HepG2 (cell line): ENCODE data around the gene FRAS1.

ENCODE experiments used
- DPF2 ChIP-seq: sonication (generic); formaldehyde crosslinking; IDR thresholded peaks from 2 replicates; pipeline ENCODE4 v1.4.0; 2020; ENCODE audit warnings: mild to moderate bottlenecking, low read depth, missing genetic modification reagents, borderline replicate concordance
- DZIP1 ChIP-seq: sonication (generic); formaldehyde crosslinking; IDR thresholded peaks from 2 replicates; pipeline ENCODE4 v1.5.0; 2020; ENCODE audit warnings: mild to moderate bottlenecking, missing genetic modification reagents
- PATZ1 ChIP-seq: sonication (generic); formaldehyde crosslinking; IDR thresholded peaks from 2 replicates; pipeline ENCODE4 v1.4.0; 2020; ENCODE audit warnings: missing genetic modification reagents
- TEAD2 ChIP-seq: sonication (generic); formaldehyde crosslinking; IDR thresholded peaks from 2 replicates; pipeline ENCODE4 v1.9.0; 2021; ENCODE audit warnings: missing genetic modification reagents
- TP53 ChIP-seq: sonication (generic); formaldehyde crosslinking; conservative IDR thresholded peaks from 2 replicates; pipeline ENCODE4 v1.4.0; 2020; ENCODE audit warnings: missing genetic modification reagents
- ZNF232 ChIP-seq: sonication (generic); formaldehyde crosslinking; IDR thresholded peaks from 2 replicates; pipeline ENCODE4 v1.4.0; 2020; ENCODE audit warnings: missing genetic modification reagents, borderline replicate concordance
- ZNF317 ChIP-seq: sonication (generic); formaldehyde crosslinking; IDR thresholded peaks from 2 replicates; pipeline ENCODE4 v1.5.0; 2020; ENCODE audit warnings: mild to moderate bottlenecking, missing genetic modification reagents
- ZNF329 ChIP-seq: sonication (generic); formaldehyde crosslinking; IDR thresholded peaks from 2 replicates; pipeline ENCODE4 v1.9.0; 2021; ENCODE audit warnings: low read depth, mild to moderate bottlenecking, missing genetic modification reagents
- ZNF549 ChIP-seq: sonication (generic); formaldehyde crosslinking; IDR thresholded peaks from 2 replicates; pipeline ENCODE4 v1.5.0; 2020; ENCODE audit warnings: missing genetic modification reagents
- ZNF709 ChIP-seq: sonication (generic); formaldehyde crosslinking; IDR thresholded peaks from 2 replicates; pipeline ENCODE4 v1.5.0; 2020; ENCODE audit warnings: mild to moderate bottlenecking, missing genetic modification reagents
- ZNF839 ChIP-seq: sonication (generic); formaldehyde crosslinking; IDR thresholded peaks from 2 replicates; pipeline ENCODE4 v1.4.0; 2020; ENCODE audit warnings: missing genetic modification reagents, mild to moderate bottlenecking, borderline replicate concordance
- TF ChIP-seq, protein P1 (sequence below): sonication (generic); formaldehyde crosslinking; IDR thresholded peaks from 2 replicates; pipeline ENCODE4 v1.5.0; 2020; ENCODE audit warnings: mild to moderate bottlenecking, missing genetic modification reagents, moderate library complexity
- TF ChIP-seq, protein P2 (sequence below): sonication (generic); formaldehyde crosslinking; IDR thresholded peaks from 2 replicates; pipeline ENCODE4 v1.4.0; 2020; ENCODE audit warnings: missing genetic modification reagents, mild to moderate bottlenecking, borderline replicate concordance

DNA sequence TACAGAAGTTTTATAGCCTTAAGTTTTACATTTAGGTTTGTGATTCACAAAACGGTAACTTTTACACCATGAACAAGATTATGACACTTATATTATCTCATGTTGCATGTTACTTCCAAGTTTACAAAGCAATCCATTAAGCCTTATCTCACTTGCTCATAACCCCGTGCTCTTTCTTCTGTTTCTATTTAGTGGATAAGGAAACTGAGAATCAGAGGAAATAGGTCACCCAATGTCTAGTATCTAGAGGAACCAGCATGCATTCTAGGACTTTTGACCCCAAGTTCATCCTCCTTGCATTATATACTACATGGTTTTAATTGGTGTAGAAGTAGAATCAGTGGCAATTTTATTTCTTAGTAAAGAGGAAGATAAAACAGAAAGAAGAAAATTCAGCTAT, 427.5 kb downstream of the FRAS1 start:
- TF ChIP-seq ZNF709 (CRISPR knock-in tag) = no peak
- TF ChIP-seq, protein P1, sequence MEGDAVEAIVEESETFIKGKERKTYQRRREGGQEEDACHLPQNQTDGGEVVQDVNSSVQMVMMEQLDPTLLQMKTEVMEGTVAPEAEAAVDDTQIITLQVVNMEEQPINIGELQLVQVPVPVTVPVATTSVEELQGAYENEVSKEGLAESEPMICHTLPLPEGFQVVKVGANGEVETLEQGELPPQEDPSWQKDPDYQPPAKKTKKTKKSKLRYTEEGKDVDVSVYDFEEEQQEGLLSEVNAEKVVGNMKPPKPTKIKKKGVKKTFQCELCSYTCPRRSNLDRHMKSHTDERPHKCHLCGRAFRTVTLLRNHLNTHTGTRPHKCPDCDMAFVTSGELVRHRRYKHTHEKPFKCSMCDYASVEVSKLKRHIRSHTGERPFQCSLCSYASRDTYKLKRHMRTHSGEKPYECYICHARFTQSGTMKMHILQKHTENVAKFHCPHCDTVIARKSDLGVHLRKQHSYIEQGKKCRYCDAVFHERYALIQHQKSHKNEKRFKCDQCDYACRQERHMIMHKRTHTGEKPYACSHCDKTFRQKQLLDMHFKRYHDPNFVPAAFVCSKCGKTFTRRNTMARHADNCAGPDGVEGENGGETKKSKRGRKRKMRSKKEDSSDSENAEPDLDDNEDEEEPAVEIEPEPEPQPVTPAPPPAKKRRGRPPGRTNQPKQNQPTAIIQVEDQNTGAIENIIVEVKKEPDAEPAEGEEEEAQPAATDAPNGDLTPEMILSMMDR (CRISPR knock-in tag) = no peak
- TF ChIP-seq DPF2 (CRISPR knock-in tag) = no peak
- no peak for TF ChIP-seq DZIP1 (CRISPR knock-in tag)
- TF ChIP-seq ZNF317 (CRISPR knock-in tag) = no peak
- no peak for TF ChIP-seq ZNF329 (CRISPR knock-in tag)
- TF ChIP-seq, protein P2, sequence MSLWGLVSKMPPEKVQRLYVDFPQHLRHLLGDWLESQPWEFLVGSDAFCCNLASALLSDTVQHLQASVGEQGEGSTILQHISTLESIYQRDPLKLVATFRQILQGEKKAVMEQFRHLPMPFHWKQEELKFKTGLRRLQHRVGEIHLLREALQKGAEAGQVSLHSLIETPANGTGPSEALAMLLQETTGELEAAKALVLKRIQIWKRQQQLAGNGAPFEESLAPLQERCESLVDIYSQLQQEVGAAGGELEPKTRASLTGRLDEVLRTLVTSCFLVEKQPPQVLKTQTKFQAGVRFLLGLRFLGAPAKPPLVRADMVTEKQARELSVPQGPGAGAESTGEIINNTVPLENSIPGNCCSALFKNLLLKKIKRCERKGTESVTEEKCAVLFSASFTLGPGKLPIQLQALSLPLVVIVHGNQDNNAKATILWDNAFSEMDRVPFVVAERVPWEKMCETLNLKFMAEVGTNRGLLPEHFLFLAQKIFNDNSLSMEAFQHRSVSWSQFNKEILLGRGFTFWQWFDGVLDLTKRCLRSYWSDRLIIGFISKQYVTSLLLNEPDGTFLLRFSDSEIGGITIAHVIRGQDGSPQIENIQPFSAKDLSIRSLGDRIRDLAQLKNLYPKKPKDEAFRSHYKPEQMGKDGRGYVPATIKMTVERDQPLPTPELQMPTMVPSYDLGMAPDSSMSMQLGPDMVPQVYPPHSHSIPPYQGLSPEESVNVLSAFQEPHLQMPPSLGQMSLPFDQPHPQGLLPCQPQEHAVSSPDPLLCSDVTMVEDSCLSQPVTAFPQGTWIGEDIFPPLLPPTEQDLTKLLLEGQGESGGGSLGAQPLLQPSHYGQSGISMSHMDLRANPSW (CRISPR knock-in tag) = no peak
- TF ChIP-seq ZNF232 (CRISPR knock-in tag) = no peak
- no peak for TF ChIP-seq ZNF549 (CRISPR knock-in tag)
- TF ChIP-seq ZNF839 (CRISPR knock-in tag) = no peak
- TF ChIP-seq TP53 = no peak
- TF ChIP-seq PATZ1 (CRISPR knock-in tag) = no peak
- no peak for TF ChIP-seq TEAD2 (CRISPR knock-in tag)
